ENCODE data around the gene CBX2. TPM values are rescaled to one million over a fixed set of nuclear protein-coding genes. Genes with fewer than 3 reads are reported as not detected.

The CBX2 gene
- polyA plus RNA-seq, 1 of the 3 experiments (the other 2 are of a cell fraction), result 22.4 TPM

DNA sequence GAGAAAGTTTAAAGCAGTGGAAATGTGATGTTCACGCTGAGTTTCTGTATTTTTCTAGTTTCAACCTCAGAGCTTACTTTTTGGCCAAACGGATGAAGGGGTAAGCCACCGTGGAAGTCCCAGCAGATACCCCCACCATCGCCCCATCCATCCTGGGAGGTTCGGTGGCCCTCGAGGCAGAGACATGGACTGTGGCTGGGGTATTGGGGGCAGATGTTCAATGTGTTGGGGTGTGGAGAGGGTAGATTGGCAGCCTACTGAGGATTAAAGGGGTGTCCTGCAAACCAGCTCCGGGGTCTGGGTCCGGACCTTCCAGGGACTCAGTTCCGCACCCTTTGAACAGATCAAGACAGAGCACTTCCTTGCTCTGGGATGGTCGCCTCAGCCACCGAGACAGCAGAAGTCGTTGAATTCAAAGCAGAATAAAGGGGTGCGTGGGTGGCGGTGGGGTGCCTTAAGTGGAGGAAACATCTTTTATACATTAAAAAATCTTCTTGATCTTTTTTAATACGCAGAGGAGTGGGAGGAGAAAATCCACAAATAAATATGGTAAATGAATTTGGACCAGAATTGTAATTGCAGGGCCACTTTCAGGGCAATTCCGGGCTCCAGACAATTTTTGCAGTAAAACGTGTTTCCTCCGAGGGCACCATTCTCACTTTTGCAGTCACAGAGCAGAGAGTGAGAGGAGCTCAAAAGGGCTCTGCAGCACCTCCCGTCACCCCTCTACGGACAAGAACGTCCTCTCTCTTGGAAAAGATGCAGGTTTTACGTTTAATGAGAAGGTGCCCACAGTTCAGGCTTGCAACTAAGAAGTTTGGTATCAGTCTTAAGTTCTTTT, 27.1 kb downstream of the CBX2 start (continued):
- TF ChIP-seq TEAD4 (IDR thresholded peaks at IDR 0.05; ENCODE audit: borderline replicate concordance, insufficient read depth) (no peak), TCF12 (IDR thresholded peaks at IDR 0.05) (no peak)

DNA sequence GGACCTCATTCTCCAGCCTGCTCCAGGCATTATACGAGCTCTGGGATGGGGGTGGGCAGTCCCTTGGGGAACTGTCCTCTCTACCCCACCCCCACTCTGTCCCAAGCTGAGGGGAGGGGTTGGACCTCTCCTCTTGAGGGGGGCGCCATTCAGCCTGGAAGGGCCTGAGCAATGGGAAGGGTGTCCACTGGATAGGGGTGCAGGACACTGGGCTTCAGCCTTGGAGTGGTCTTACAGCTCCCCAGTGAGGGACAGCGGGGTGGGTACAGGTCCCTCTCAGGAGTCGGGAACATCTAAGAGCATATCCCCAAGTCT, 28.5 kb downstream of the CBX2 start:
- no peak overlapping the region for H2AFZ ChIP-seq (ENCODE audit: low read depth)
- H3K79me2 ChIP-seq (ENCODE audit: insufficient read depth), result no peaks in the 10 kb centered on the region
- ChIA-PET CTCF (interaction anchor here (1.0 to 14.7 kb wide), 8 partner anchors 9 to 199 kb away, joined by 3 to 274 read pairs (median 20); partner anchors contain the start of genes CBX4 and CBX8), POLR2A (interaction anchor here (6.9 kb wide), 1 partner anchor 9 kb away, joined by 50 read pairs; the partner anchor contains the start of gene CBX8)
- H3K9me3 ChIP-seq, result no peaks in the 10 kb centered on the region
- TF ChIP-seq GABPA (IDR thresholded peaks at IDR 0.05; ENCODE audit: low read depth) (no peak), RAD21 (IDR thresholded peaks at IDR 0.05; ENCODE audit: low read length) (peak; percentile 25), JUND (IDR thresholded peaks at IDR 0.05) (no peak), FOSL2 (IDR thresholded peaks at IDR 0.05; ENCODE audit: borderline replicate concordance, low read depth) (no peak)
- no peak overlapping the region for H3K9ac ChIP-seq
- H3K9me2 ChIP-seq, result no peaks in the 10 kb centered on the region
- H3K36me3 ChIP-seq (replicated peaks in 1 of 2; ENCODE audit: control insufficient read depth in 1 of 2, insufficient read depth in 2 of 2, low read length in 1 of 2), result no peaks in the 10 kb centered on the region
- H3K4me2 ChIP-seq, result no peak overlapping the region
- 91% methylated on average over 4 of the region's 4 CpGs for WGBS (ENCODE audit: low lambda C conversion rate)
- H3K27ac ChIP-seq (ENCODE audit: low read depth in 2 of 2, low read length in 1 of 2), result no peak overlapping the region
- no peaks in the 10 kb centered on the region for H4K20me1 ChIP-seq (ENCODE audit: insufficient read depth)
- peak; percentile 54 for DNase-seq
- peaks cover 60% of the 10 kb centered on the region for H3K27me3 ChIP-seq (ENCODE audit: insufficient read depth)
- H3F3A ChIP-seq (replicated peaks; ENCODE audit: insufficient read depth), result peaks cover 6% of the 10 kb centered on the region
- peaks cover 7 to 17% of the 10 kb centered on the region in 2 experiments; a peak in 3 of 4 replicates for H3K4me1 ChIP-seq (ENCODE audit: control insufficient read depth in 1 of 2, insufficient read depth in 2 of 2, low read depth in 1 of 2, low read length in 1 of 2)
- H3K4me3 ChIP-seq (ENCODE audit: low read depth in 2 of 2, low read length in 1 of 2), result no peak overlapping the region

DNA sequence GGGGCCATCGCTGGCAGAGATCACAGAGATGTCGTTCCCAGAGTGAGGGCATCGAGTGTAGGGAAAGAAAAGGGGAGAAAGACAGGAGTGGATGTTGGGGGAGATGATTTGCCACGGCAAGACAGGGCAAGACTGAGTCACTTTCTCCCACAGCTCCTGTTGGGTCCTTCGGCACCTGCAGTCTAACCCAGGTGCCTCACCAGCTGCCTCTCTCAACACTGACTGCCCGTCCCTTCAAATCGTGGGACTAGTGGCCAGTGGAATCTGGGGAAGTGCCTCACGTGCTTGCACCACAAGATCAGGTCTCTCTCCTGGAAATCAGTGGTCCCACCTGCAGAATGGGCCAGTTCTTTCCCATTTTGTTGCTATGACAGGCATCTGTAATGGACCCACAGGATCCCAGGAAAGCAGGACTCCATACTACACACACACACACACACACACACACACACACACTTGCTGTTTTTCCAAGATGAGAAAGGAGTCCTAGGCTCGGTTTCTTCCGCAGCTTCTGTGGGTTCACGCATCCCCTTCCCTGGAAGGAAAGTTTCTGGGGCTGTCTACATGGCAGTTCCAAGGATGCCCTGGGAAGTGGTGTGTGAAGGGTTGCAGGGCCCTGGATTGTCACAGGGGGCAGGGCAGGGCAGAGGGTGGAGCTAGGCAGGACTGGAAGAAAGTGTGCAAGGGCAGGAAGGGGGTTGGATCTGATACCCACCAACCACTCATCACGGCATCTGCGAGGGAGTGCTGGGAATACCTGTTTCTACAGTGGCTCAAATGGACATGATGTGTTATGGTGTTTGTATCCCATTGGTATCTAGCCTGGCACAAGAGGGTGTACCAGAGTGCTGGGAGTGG, 29.1 kb downstream of the CBX2 start:
- no peaks in the 10 kb centered on the region for H3K9me2 ChIP-seq
- peaks cover 13% of the 10 kb centered on the region for H3F3A ChIP-seq (replicated peaks; ENCODE audit: insufficient read depth)
- TF ChIP-seq EZH2phosphoT487 (IDR thresholded peaks at IDR 0.05; ENCODE audit: borderline replicate concordance, low read depth) (no peak), CHD2 (IDR thresholded peaks at IDR 0.05; ENCODE audit: low read length, partially characterized antibody) (no peak), NRF1 (IDR thresholded peaks at IDR 0.05; ENCODE audit: low read depth, low read length) (no peak), MXI1 (IDR thresholded peaks at IDR 0.05; ENCODE audit: low read depth, low read length) (no peak), GABPA (IDR thresholded peaks at IDR 0.05; ENCODE audit: low read depth) (no peak), EP300 (IDR thresholded peaks at IDR 0.05; ENCODE audit: borderline replicate concordance in 1 of 2, low read depth in 1 of 2, low read length in 1 of 2) (no peak), ELF1 (IDR thresholded peaks at IDR 0.05) (no peak), RCOR1 (IDR thresholded peaks at IDR 0.05; ENCODE audit: low read length) (no peak), RAD21 (IDR thresholded peaks at IDR 0.05; ENCODE audit: low read length) (no peak), NFIC (IDR thresholded peaks at IDR 0.05; ENCODE audit: borderline replicate concordance) (no peak), MEF2A (IDR thresholded peaks at IDR 0.05; ENCODE audit: borderline replicate concordance, low read depth) (no peak)
- TF ChIP-seq, protein P1, sequence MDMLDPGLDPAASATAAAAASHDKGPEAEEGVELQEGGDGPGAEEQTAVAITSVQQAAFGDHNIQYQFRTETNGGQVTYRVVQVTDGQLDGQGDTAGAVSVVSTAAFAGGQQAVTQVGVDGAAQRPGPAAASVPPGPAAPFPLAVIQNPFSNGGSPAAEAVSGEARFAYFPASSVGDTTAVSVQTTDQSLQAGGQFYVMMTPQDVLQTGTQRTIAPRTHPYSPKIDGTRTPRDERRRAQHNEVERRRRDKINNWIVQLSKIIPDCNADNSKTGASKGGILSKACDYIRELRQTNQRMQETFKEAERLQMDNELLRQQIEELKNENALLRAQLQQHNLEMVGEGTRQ (IDR thresholded peaks at IDR 0.05; ENCODE audit: borderline replicate concordance, low read depth, low read length), result no peak
- TF ChIP-seq, protein P2, sequence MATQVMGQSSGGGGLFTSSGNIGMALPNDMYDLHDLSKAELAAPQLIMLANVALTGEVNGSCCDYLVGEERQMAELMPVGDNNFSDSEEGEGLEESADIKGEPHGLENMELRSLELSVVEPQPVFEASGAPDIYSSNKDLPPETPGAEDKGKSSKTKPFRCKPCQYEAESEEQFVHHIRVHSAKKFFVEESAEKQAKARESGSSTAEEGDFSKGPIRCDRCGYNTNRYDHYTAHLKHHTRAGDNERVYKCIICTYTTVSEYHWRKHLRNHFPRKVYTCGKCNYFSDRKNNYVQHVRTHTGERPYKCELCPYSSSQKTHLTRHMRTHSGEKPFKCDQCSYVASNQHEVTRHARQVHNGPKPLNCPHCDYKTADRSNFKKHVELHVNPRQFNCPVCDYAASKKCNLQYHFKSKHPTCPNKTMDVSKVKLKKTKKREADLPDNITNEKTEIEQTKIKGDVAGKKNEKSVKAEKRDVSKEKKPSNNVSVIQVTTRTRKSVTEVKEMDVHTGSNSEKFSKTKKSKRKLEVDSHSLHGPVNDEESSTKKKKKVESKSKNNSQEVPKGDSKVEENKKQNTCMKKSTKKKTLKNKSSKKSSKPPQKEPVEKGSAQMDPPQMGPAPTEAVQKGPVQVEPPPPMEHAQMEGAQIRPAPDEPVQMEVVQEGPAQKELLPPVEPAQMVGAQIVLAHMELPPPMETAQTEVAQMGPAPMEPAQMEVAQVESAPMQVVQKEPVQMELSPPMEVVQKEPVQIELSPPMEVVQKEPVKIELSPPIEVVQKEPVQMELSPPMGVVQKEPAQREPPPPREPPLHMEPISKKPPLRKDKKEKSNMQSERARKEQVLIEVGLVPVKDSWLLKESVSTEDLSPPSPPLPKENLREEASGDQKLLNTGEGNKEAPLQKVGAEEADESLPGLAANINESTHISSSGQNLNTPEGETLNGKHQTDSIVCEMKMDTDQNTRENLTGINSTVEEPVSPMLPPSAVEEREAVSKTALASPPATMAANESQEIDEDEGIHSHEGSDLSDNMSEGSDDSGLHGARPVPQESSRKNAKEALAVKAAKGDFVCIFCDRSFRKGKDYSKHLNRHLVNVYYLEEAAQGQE (IDR thresholded peaks at IDR 0.05; ENCODE audit: low read depth, low read length), result no peak
- peaks cover 56% of the 10 kb centered on the region for H3K27me3 ChIP-seq (ENCODE audit: insufficient read depth)
- 77% methylated on average over 13 of the region's 13 CpGs for WGBS (ENCODE audit: low lambda C conversion rate)
- no peak overlapping the region for H2AFZ ChIP-seq (ENCODE audit: low read depth)
- DNase-seq, result no peak
- CTCF ChIA-PET, result interaction anchor here (0.6 to 14.7 kb wide), 10 partner anchors 9 to 198 kb away, joined by 3 to 274 read pairs (median 6); partner anchors contain the start of genes CBX4 and CBX8
- POLR2A ChIA-PET, result interaction anchor here (0.6 to 6.9 kb wide), 2 partner anchors 10 to 28 kb away, joined by 3 to 50 read pairs; partner anchors contain the start of gene CBX8
- H3K4me3 ChIP-seq (ENCODE audit: low read depth in 2 of 2, low read length in 1 of 2), result no peak overlapping the region
- no peaks in the 10 kb centered on the region for H3K36me3 ChIP-seq (replicated peaks in 1 of 2; ENCODE audit: control insufficient read depth in 1 of 2, insufficient read depth in 2 of 2, low read length in 1 of 2)
- H3K27ac ChIP-seq (ENCODE audit: low read depth in 2 of 2, low read length in 1 of 2), result no peak overlapping the region
- H3K79me2 ChIP-seq (ENCODE audit: insufficient read depth), result no peaks in the 10 kb centered on the region
- no peak overlapping the region for H3K4me2 ChIP-seq
- H3K9ac ChIP-seq, result no peak overlapping the region
- H3K9me3 ChIP-seq, result no peaks in the 10 kb centered on the region
- peaks cover 13 to 24% of the 10 kb centered on the region in 2 experiments for H3K4me1 ChIP-seq (ENCODE audit: control insufficient read depth in 1 of 2, insufficient read depth in 2 of 2, low read depth in 1 of 2, low read length in 1 of 2)
- H4K20me1 ChIP-seq (ENCODE audit: insufficient read depth), result no peaks in the 10 kb centered on the region

Data from SK-N-SH (cell line).